HCT116 (cell line): ENCODE measurements around the gene HEPN1. TPM values are rescaled to one million over a fixed set of nuclear protein-coding genes. Genes with fewer than 3 reads are reported as not detected.

ENCODE experiments used
- ATAC-seq: fragments of 200-7000 bp; cut with Tn5 transposase; 2 replicates; pipeline ENCODE4 v1.9.1; 2020; ENCODE audit warnings: mild to moderate bottlenecking, moderate library complexity
- BruUV-seq: library from RNA; stranded (reverse); fragments of 400-500 nt; replicated peaks from 2 replicates; lab custom pipeline; 2021; lab: Mats Ljungman, UMichigan
- CTCF ChIA-PET: fragments of 300-600 bp; sonication (Branson Sonifier 250); formaldehyde crosslinking; loops from one replicate; lab custom pipeline; 2021; ENCODE audit warnings: antibody characterized with exemption; lab: Charles Lee
- POLR2A ChIA-PET: fragments of 300-600, 350-600 bp; sonication (Branson Sonifier 250); formaldehyde crosslinking; loops from one replicate; lab custom pipeline; 2021; ENCODE audit warnings: antibody characterized with exemption; lab: Charles Lee
- RAD21 ChIA-PET, 2 experiments: fragments of 300-600 bp; sonication (Branson Sonifier 250); formaldehyde crosslinking; loops; one replicate each; lab custom pipeline; 2023; ENCODE audit warnings: low total read pairs in 2 of 2; ENCODE audit not compliant: uncharacterized antibody in 2 of 2, unreplicated experiment in 2 of 2, low non-redundant PET in 1 of 2; lab: Charles Lee
- DNase-seq: peaks from one replicate; pipeline ENCODE4 v3.0.0-alpha.2; 2010; ENCODE audit warnings: low read depth, low spot score
- H2AFZ ChIP-seq: fragments of 200-600 bp; shearing (Covaris generic), sonication (generic); 2 replicates; pipeline ENCODE4 v1.6.1; 2017; ENCODE audit warnings: low read depth, mixed run types, mixed read lengths, antibody characterized with exemption, low read length; ENCODE audit not compliant: poor library complexity, severe bottlenecking
- H3K27ac ChIP-seq: 2 replicates; pipeline ENCODE4 v1.5.1; 2012; ENCODE audit warnings: low read depth, low read length
- H3K27me3 ChIP-seq: fragments of 200-600 bp; sonication (generic); 2 replicates; pipeline ENCODE4 v1.6.1; 2016; ENCODE audit warnings: mixed run types, low read length, mixed read lengths; ENCODE audit not compliant: insufficient read depth
- H3K36me3 ChIP-seq, 2 experiments: fragments of 200-500 bp in 1 of 2; fragments of 200-600 bp in 1 of 2; sonication (Bioruptor generic) in 1 of 2; sonication (generic) in 1 of 2; 2 replicates each; pipeline versions ENCODE4 v1.5.1 to v1.6.1; 2014 to 2016; ENCODE audit warnings: low read length in 2 of 2, inconsistent platforms in 1 of 2, mixed read lengths in 1 of 2, mixed run types in 1 of 2; ENCODE audit not compliant: insufficient read depth in 2 of 2, control insufficient read depth in 1 of 2
- H3K4me1 ChIP-seq, 2 experiments: fragments of 200-600 bp in 1 of 2; sonication (generic) in 1 of 2; 2 replicates each; pipeline versions ENCODE4 v1.5.1 to v1.6.1; 2012 to 2017; ENCODE audit warnings: low read length in 2 of 2, inconsistent platforms in 1 of 2, mild to moderate bottlenecking in 1 of 2, mixed read lengths in 1 of 2, mixed run types in 1 of 2, moderate library complexity in 1 of 2; ENCODE audit not compliant: insufficient read depth in 2 of 2, control insufficient read depth in 1 of 2
- H3K4me2 ChIP-seq: fragments of 200-600 bp; sonication (generic); 2 replicates; pipeline ENCODE4 v1.6.1; 2017; ENCODE audit warnings: mixed run types, low read length, mixed read lengths
- H3K4me3 ChIP-seq, 2 experiments: fragments of 200-600 bp in 1 of 2; sonication (generic) in 1 of 2; replicated peaks in 1 of 2; 2 replicates each; pipeline ENCODE4 v1.5.1; 2011 to 2016; ENCODE audit warnings: low read length in 2 of 2, control low read depth in 1 of 2, low read depth in 1 of 2, mild to moderate bottlenecking in 1 of 2, mixed read lengths in 1 of 2, mixed run types in 1 of 2
- H3K79me2 ChIP-seq: fragments of 200-600 bp; sonication (generic); 2 replicates; pipeline ENCODE4 v1.6.1; 2017; ENCODE audit warnings: mild to moderate bottlenecking, mixed run types, low read length, moderate library complexity, mixed read lengths; ENCODE audit not compliant: insufficient read depth
- H3K9ac ChIP-seq: fragments of 200-600 bp; sonication (generic); 2 replicates; pipeline ENCODE4 v1.6.1; 2016; ENCODE audit warnings: low read length, mixed read lengths
- H3K9me2 ChIP-seq: fragments of 200-600 bp; sonication (generic), shearing (Covaris generic); 2 replicates; pipeline ENCODE4 v1.6.1; 2017; ENCODE audit warnings: mixed run types, mild to moderate bottlenecking, moderate library complexity; ENCODE audit not compliant: insufficient read depth
- H3K9me3 ChIP-seq, 2 experiments: fragments of 200-500 bp in 1 of 2; fragments of 200-600 bp in 1 of 2; sonication (Bioruptor generic) in 1 of 2; sonication (generic) in 1 of 2; 2 replicates each; pipeline ENCODE4 v1.6.1; 2014 to 2017; ENCODE audit warnings: low read length in 2 of 2, mixed read lengths in 2 of 2, inconsistent platforms in 1 of 2, low read depth in 1 of 2, mild to moderate bottlenecking in 1 of 2, mixed run types in 1 of 2, moderate library complexity in 1 of 2; ENCODE audit not compliant: control insufficient read depth in 1 of 2, insufficient read depth in 1 of 2
- H4K20me1 ChIP-seq: fragments of 200-600 bp; sonication (generic), shearing (Covaris generic); 2 replicates; pipeline ENCODE4 v1.6.1; 2017; ENCODE audit warnings: mixed run types, mild to moderate bottlenecking, moderate library complexity; ENCODE audit not compliant: insufficient read depth
- ATF3 ChIP-seq: IDR thresholded peaks from 2 replicates; pipeline ENCODE4 v1.6.1; 2012
- CBX3 ChIP-seq: IDR thresholded peaks from 2 replicates; pipeline ENCODE4 v1.6.1; 2012; ENCODE audit warnings: low read depth
- CTCF ChIP-seq, 3 experiments: fragments of 200-600 bp in 1 of 3; sonication (generic) in 1 of 3; IDR thresholded peaks in 2 of 3; conservative IDR thresholded peaks in 1 of 3; 2 replicates each; pipeline ENCODE4 v1.5.1; 2012 to 2017; ENCODE audit warnings: low read depth in 2 of 3, low read length in 2 of 3, antibody characterized with exemption in 1 of 3, borderline replicate concordance in 1 of 3, control low read depth in 1 of 3, mild to moderate bottlenecking in 1 of 3, mixed read lengths in 1 of 3, mixed run types in 1 of 3, moderate library complexity in 1 of 3; ENCODE audit not compliant: insufficient read depth in 1 of 3
- EZH2 ChIP-seq: fragments of 200-600 bp; sonication (generic); IDR thresholded peaks from 2 replicates; pipeline ENCODE4 v1.6.1; 2017; ENCODE audit warnings: antibody characterized with exemption, mixed run types
- MAX ChIP-seq: IDR thresholded peaks from 2 replicates; pipeline ENCODE4 v1.6.1; 2012
- RAD21 ChIP-seq: IDR thresholded peaks from 2 replicates; pipeline ENCODE4 v1.6.1; 2012; ENCODE audit warnings: low read depth, mild to moderate bottlenecking
- SIN3A ChIP-seq: IDR thresholded peaks from 2 replicates; pipeline ENCODE4 v1.6.1; 2012; ENCODE audit warnings: low read depth
- SP1 ChIP-seq: IDR thresholded peaks from 2 replicates; pipeline ENCODE4 v1.6.1; 2012; ENCODE audit warnings: low read depth
- TCF7L2 ChIP-seq: IDR thresholded peaks from 2 replicates; pipeline ENCODE4 v1.7.0; 2011; ENCODE audit warnings: borderline replicate concordance, inconsistent platforms; ENCODE audit not compliant: insufficient read depth, insufficient read length; ENCODE audit errors: extremely low read depth
- YY1 ChIP-seq: IDR thresholded peaks from 2 replicates; pipeline ENCODE4 v1.6.1; 2011; ENCODE audit warnings: low read length, low read depth, moderate library complexity, mild to moderate bottlenecking; ENCODE audit not compliant: insufficient replicate concordance; ENCODE audit errors: extremely low read depth
- ZBTB33 ChIP-seq: IDR thresholded peaks from 2 replicates; pipeline ENCODE4 v1.6.1; 2011; ENCODE audit warnings: mild to moderate bottlenecking, low read length, moderate library complexity; ENCODE audit not compliant: insufficient replicate concordance; ENCODE audit errors: extremely low read depth
- intact Hi-C: fragments of 100-400 bp; cut with micrococcal nuclease; formaldehyde crosslinking; loops from 2 replicates; pipeline ENCODE4 v1.10.0; 2022
- total RNA-seq: library from RNA; stranded (reverse); gene quantifications from one replicate; pipeline ENCODE4 v1.2.1, GENCODE V29; 2021; ENCODE audit not compliant: unreplicated experiment

HEPN1 gene
- total RNA-seq, 1 experiment from 2014 or later, result not detected

GRCh38 chr11:124880290-124880611, 38.8 kb upstream of the HEPN1 start:
- peaks cover 12 to 21% of the 10 kb centered on the region in 2 experiments for H3K4me1 ChIP-seq
- no peaks in the 10 kb centered on the region for H3K9me3 ChIP-seq
- no peaks in the 10 kb centered on the region for H3K9me2 ChIP-seq
- H3K4me2 ChIP-seq, result no peak overlapping the region
- RAD21 ChIA-PET, result no interaction called here
- H3K4me3 ChIP-seq, result no peak overlapping the region
- no peak for TF ChIP-seq ZBTB33
- TF ChIP-seq, all 23 proteins: peak for 0
- ATAC-seq, result no peak
- Histone ChIP-seq H3K27ac (no peak overlapping the region), H3K9ac (no peak overlapping the region), H3K27me3 (no peaks in the 10 kb centered on the region), H4K20me1 (no peaks in the 10 kb centered on the region), H3K79me2 (no peaks in the 10 kb centered on the region), H2AFZ (no peak overlapping the region), H3K36me3 (no peaks in the 10 kb centered on the region)
- no peak for DNase-seq
- intact Hi-C loops, result no loop called here
- CTCF ChIA-PET, result no interaction called here
- no TSS peak for BruUV-seq
- POLR2A ChIA-PET, result no interaction called here

GRCh38 chr11:124880958-124881357, 38.1 kb upstream of the HEPN1 start:
- no peaks in the 10 kb centered on the region for H3K36me3 ChIP-seq
- peaks cover 7 to 14% of the 10 kb centered on the region in 2 experiments for H3K4me1 ChIP-seq
- no peak overlapping the region for H3K4me2 ChIP-seq
- no TSS peak for BruUV-seq
- RAD21 ChIA-PET, result no interaction called here
- no peaks in the 10 kb centered on the region for H3K9me2 ChIP-seq
- H3K27me3 ChIP-seq, result no peaks in the 10 kb centered on the region
- DNase-seq (no peak), ATAC-seq (no peak)
- H3K9me3 ChIP-seq, result no peaks in the 10 kb centered on the region
- intact Hi-C loops, result no loop called here
- H2AFZ ChIP-seq, result no peak overlapping the region
- H3K4me3 ChIP-seq, result no peak overlapping the region
- H3K27ac ChIP-seq, result no peak overlapping the region
- H3K79me2 ChIP-seq, result no peaks in the 10 kb centered on the region
- no peak overlapping the region for H3K9ac ChIP-seq
- H4K20me1 ChIP-seq, result no peaks in the 10 kb centered on the region
- POLR2A ChIA-PET, result no interaction called here
- CTCF ChIA-PET, result interaction anchor here (2.2 kb wide), 1 partner anchor 15 kb away, joined by 5 read pairs; no protein-coding TSS in a partner anchor
- no peak for TF ChIP-seq SP1
- no peak for TF ChIP-seq EZH2
- no peak for TF ChIP-seq ATF3
- TF ChIP-seq CBX3, result no peak
- TF ChIP-seq TCF7L2, result no peak
- TF ChIP-seq RAD21, result no peak
- TF ChIP-seq YY1, result no peak
- no peak for TF ChIP-seq MAX
- no peak for TF ChIP-seq SIN3A
- TF ChIP-seq CTCF (IDR thresholded peaks at IDR 0.05 in 2 of 3, conservative IDR thresholded peaks at IDR 0.05 in 1 of 3; ENCODE audit: borderline replicate concordance in 1 of 3, insufficient read depth in 1 of 3, low read depth in 2 of 3, low read length in 2 of 3), result no peak
- no peak for TF ChIP-seq ZBTB33
